Mucosa of rectum (tissue), 2 donors: Measurements from ENCODE around the gene TUBB4A.
A peak's percentile ranks its signal among the peaks of the same experiment; 100 is the strongest.

ENCODE experiments used
- H3K27ac ChIP-seq, 2 donors: one replicate each; pipeline ENCODE4 v1.7.0; 2013; ENCODE audit warnings: inconsistent platforms in 2 of 2, low read depth in 2 of 2, low read length in 2 of 2
- H3K27me3 ChIP-seq, 2 donors: one replicate each; pipeline ENCODE4 v1.7.0; 2013; ENCODE audit warnings: low read length in 2 of 2; ENCODE audit not compliant: control insufficient read depth in 2 of 2, insufficient read depth in 2 of 2
- H3K36me3 ChIP-seq, 2 donors: one replicate each; pipeline ENCODE4 v1.7.0; 2013; ENCODE audit warnings: low read length in 2 of 2; ENCODE audit not compliant: control insufficient read depth in 2 of 2, insufficient read depth in 2 of 2
- H3K4me1 ChIP-seq, 2 donors: one replicate each; pipeline ENCODE4 v1.7.0; 2013; ENCODE audit warnings: low read length in 2 of 2, mild to moderate bottlenecking in 1 of 2; ENCODE audit not compliant: control insufficient read depth in 2 of 2, insufficient read depth in 2 of 2
- H3K4me3 ChIP-seq, 2 donors: one replicate each; pipeline ENCODE4 v1.7.0; 2013; ENCODE audit warnings: low read length in 2 of 2
- H3K9ac ChIP-seq, 2 donors: one replicate each; pipeline ENCODE4 v1.7.0; 2013; ENCODE audit warnings: low read length in 2 of 2, low read depth in 1 of 2, mild to moderate bottlenecking in 1 of 2
- H3K9me3 ChIP-seq, 2 donors: one replicate each; pipeline ENCODE4 v1.7.0; 2013; ENCODE audit warnings: low read length in 2 of 2; ENCODE audit not compliant: control insufficient read depth in 2 of 2
- donor health status: healthy.
- donor health status: Normal muscosa, but diverticular disease.

The TUBB4A gene

DNA sequence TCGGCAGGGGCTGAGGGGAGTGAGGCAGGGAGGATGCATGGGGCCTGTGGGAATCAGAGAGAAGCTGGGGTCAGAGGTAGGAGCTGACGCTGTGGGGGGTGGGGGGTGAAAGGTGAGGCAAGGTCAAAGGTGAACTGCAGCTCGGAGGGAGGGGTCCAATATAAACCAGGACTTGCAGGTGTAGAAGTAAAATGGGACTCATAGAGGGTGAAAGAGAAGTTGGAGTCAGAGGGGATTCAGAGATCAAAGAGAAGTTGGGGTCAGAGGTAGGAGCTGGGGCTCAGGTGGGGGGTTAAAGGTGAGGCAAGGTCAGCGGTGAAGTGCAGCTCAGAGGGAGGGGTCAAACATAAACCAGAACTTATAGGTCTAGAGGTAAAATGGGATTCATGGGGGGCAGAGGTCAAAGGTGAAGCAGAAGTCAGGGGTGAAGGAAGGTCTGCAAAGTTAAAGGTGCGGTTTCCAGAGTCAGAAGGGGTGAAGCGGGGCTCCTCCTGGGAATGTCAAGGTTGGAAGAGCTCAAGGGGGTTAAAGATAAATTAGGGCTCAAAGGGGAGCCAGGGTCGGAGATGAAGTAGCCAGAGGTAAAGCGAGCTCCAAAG, 7.6 kb downstream of the TUBB4A start:
- peaks cover 0 to under 1% of the 10 kb centered on the region in 2 donors for H3K4me1 ChIP-seq
- no peak overlapping the region for H3K9ac ChIP-seq
- no peaks in the 10 kb centered on the region for H3K36me3 ChIP-seq
- H3K4me3 ChIP-seq: no peak overlapping the region
- no peaks in the 10 kb centered on the region for H3K9me3 ChIP-seq
- H3K27me3 ChIP-seq: peaks cover 0 to 5% of the 10 kb centered on the region in 2 donors
- no peak overlapping the region for H3K27ac ChIP-seq

DNA sequence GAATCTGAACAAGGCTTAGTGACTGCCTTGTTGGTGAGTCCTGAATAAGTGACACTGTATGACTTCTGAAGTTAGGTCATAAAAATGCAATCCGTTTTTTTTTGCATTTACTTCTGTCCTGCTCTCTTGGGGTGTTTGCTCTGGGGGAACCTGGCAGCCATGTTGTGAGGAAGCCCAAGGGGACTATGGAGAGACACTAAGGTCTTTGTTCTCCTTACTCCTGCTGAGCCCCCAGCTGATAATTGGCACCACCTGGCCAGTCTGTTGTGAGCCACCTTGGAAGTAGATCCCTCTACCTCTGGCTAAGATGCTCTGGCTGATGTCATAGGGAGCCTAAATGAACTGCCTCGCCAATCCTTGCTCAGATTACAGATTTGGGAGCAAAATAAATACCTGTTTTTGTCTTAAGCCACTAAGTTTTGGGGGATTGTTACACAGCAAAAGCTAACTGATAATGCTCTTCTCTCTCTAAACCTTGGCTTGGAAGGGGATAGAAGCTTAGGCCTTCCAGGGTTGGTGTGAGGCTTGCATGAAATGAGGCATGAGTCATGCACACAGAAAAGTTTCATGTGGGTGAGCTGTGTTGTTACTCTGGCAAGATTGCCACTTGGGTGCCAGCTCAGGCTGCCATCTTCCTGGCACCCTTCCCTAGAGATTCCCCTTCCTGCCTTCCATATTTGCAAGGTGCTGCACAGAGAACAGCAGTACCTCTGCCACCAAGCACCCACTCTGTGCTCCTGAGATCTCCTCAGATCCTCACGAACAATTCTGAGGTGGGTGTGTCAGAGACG, 10.1 kb downstream of the TUBB4A start:
- Histone ChIP-seq H3K27ac (no peak overlapping the region), H3K4me1 (no peaks in the 10 kb centered on the region), H3K36me3 (no peaks in the 10 kb centered on the region), H3K9ac (no peak overlapping the region), H3K9me3 (no peaks in the 10 kb centered on the region), H3K27me3 (no peaks in the 10 kb centered on the region), H3K4me3 (no peak overlapping the region)

GRCh38 chr19:6490134-6490533, 12.0 kb downstream of the TUBB4A start:
- Histone ChIP-seq H3K9ac (peak overlapping the region in 1 of 2 donors; percentile 24), H3K36me3 (no peaks in the 10 kb centered on the region), H3K4me3 (peak overlapping the region in 1 of 2 donors; percentile 61), H3K27me3 (no peaks in the 10 kb centered on the region), H3K4me1 (no peaks in the 10 kb centered on the region), H3K9me3 (no peaks in the 10 kb centered on the region), H3K27ac (no peak overlapping the region)

- H3K36me3 ChIP-seq: no peaks in the 10 kb centered on the region
- H3K9me3 ChIP-seq: no peaks in the 10 kb centered on the region
- no peaks in the 10 kb centered on the region for H3K4me1 ChIP-seq
- H3K9ac ChIP-seq: peak overlapping the region in 1 of 2 donors; percentile 24
- peak overlapping the region in 1 of 2 donors; percentile 61 for H3K4me3 ChIP-seq
- H3K27ac ChIP-seq: no peak overlapping the region
- no peaks in the 10 kb centered on the region for H3K27me3 ChIP-seq
Measured at GRCh38 chr19:6489278-6490061, 12.6 kb downstream of the TUBB4A start.

GRCh38 chr19:6484831-6485230, 17.3 kb downstream of the TUBB4A start:
- no peak overlapping the region for H3K9ac ChIP-seq
- no peaks in the 10 kb centered on the region for H3K36me3 ChIP-seq
- no peaks in the 10 kb centered on the region for H3K27me3 ChIP-seq
- no peaks in the 10 kb centered on the region for H3K4me1 ChIP-seq
- no peak overlapping the region for H3K27ac ChIP-seq
- H3K4me3 ChIP-seq: no peak overlapping the region
- no peaks in the 10 kb centered on the region for H3K9me3 ChIP-seq

- Histone ChIP-seq H3K9me3 (no peaks in the 10 kb centered on the region), H3K4me1 (no peaks in the 10 kb centered on the region), H3K9ac (no peak overlapping the region), H3K27ac (no peak overlapping the region), H3K27me3 (no peaks in the 10 kb centered on the region), H3K36me3 (no peaks in the 10 kb centered on the region), H3K4me3 (no peak overlapping the region)
Measured at GRCh38 chr19:6484230-6484629, 17.9 kb downstream of the TUBB4A start.

GRCh38 chr19:6483235-6483634, 18.9 kb downstream of the TUBB4A start:
- Histone ChIP-seq H3K27me3 (no peaks in the 10 kb centered on the region), H3K27ac (no peak overlapping the region), H3K9me3 (no peaks in the 10 kb centered on the region), H3K4me1 (no peaks in the 10 kb centered on the region), H3K36me3 (no peaks in the 10 kb centered on the region), H3K9ac (no peak overlapping the region), H3K4me3 (no peak overlapping the region)

DNA sequence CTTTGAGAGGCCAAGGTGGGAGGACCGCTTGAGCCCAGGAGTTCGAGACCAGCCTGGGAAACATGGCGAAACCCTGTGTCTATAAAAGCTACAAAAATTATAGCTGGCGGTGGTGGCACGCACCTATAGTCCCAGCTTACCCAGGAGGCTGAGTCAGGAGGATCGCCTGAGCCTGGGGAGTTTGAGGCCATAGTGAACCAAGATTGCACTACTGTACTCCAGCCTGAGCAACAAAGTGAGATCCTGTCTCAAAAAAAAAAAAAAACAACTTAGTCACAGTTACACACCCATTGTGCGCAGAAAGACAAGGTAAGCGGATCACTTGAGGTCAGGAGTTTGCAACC, 19.8 kb downstream of the TUBB4A start:
- no peaks in the 10 kb centered on the region for H3K4me1 ChIP-seq
- no peaks in the 10 kb centered on the region for H3K27me3 ChIP-seq
- H3K36me3 ChIP-seq: no peaks in the 10 kb centered on the region
- H3K4me3 ChIP-seq: peak overlapping the region; percentile 58 to 75
- H3K9me3 ChIP-seq: no peaks in the 10 kb centered on the region
- peak overlapping the region in 1 of 2 donors; percentile 71 for H3K27ac ChIP-seq
- peak overlapping the region in 1 of 2 donors; percentile 70 for H3K9ac ChIP-seq

DNA sequence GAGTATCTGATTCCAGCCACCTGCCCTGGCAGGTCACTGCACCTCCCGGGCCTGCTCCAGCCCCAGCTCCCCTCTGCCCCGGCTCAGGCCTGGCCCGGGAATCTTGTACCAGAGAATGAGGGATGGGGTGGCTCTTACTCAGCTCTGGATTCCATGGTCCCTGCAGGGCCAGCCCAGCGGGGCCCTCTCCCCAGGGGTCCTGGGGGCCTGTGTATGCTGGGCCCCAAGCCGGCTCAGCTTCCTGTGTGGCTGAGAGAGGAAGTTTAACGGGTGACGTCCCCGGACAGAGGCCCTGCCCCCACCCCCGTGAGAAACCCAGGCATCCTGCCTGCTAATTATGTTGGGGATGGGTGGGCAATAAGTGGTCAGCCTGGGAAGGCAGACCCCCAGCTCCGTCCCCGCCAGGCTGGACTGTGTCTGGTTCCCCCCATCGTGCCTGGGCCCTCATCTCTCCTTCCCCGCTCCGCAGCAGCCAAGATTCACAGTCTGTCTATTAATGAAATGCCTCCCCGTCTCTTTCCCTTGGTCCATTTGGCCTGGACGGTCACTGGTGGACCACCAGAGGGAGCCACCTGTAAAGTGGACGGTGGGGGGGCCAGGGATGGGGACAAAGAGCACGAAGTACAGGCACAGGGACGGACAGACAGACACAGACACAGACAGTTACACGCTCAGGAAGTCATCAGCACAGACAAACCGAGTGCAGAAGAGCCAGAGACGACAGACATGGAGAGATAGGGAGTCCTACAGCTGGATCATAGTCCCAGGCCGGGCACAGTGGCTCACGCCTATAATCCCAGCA, 20.4 kb downstream of the TUBB4A start, which contains the start of gene DENND1C:
Gene DENND1C, minus strand, starts transcription at position 247 of the 802 bp plus-strand sequence. Its CDS starts 92 bp downstream, at position 155.
- Histone ChIP-seq H3K9ac (peak within 1 kb of the TSS; percentile 58 to 70), H3K27ac (peak within 1 kb of the TSS; percentile 44 to 71), H3K27me3 (no peaks in the 10 kb centered on the region), H3K4me1 (no peaks in the 10 kb centered on the region), H3K4me3 (peak within 1 kb of the TSS; percentile 58 to 75), H3K9me3 (no peaks in the 10 kb centered on the region), H3K36me3 (no peaks in the 10 kb centered on the region)
